Retinal pigment epithelial cell (primary cell): ENCODE results near the gene BORCS5.

ENCODE experiments used
- DNase-seq: peaks from one replicate; pipeline ENCODE4 v3.0.0-alpha.2; 2010; ENCODE audit warnings: low read depth
- H3K4me3 ChIP-seq: 2 replicates; pipeline ENCODE4 v1.5.1; 2011; ENCODE audit warnings: mild to moderate bottlenecking, low read length, control low read depth, moderate library complexity
- TF ChIP-seq, protein P1 (sequence below): conservative IDR thresholded peaks from 2 replicates; pipeline ENCODE4 v1.5.1; 2011; ENCODE audit warnings: low read depth, low read length, control low read depth, inconsistent platforms

Gene BORCS5

DNA sequence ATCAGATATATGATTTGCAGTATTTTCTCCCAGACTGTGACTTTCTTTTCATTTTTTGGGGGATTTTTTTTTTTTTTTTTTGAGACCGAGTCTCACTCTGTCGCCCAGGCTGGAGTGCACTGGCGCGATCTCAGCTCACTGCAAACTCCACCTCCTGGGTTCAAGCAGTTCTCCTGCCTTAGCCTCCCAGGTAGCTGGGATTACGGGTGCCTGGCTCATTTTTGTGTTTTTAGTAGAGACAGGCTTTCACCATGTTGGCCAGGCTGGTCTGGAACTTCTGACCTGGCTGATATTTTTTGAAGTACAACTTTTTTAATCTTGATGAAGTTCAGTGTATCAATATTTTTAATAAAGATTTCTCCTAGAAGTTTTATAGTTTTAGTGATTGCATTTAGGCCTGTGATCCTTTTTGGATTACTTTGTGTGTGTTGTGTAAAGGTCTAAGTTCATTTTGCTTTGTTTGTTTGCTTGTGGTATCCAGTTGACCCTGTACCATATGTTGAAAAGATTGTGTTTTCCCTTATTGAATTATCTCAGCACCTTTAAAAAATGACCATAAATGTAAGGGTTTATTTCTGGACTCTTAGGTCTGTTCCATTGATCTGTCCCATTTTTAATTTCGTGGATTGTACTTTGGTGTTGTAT, 24.2 kb downstream of the BORCS5 start:
- no peak overlapping the region for H3K4me3 ChIP-seq
- TF ChIP-seq, protein P1, sequence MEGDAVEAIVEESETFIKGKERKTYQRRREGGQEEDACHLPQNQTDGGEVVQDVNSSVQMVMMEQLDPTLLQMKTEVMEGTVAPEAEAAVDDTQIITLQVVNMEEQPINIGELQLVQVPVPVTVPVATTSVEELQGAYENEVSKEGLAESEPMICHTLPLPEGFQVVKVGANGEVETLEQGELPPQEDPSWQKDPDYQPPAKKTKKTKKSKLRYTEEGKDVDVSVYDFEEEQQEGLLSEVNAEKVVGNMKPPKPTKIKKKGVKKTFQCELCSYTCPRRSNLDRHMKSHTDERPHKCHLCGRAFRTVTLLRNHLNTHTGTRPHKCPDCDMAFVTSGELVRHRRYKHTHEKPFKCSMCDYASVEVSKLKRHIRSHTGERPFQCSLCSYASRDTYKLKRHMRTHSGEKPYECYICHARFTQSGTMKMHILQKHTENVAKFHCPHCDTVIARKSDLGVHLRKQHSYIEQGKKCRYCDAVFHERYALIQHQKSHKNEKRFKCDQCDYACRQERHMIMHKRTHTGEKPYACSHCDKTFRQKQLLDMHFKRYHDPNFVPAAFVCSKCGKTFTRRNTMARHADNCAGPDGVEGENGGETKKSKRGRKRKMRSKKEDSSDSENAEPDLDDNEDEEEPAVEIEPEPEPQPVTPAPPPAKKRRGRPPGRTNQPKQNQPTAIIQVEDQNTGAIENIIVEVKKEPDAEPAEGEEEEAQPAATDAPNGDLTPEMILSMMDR = no peak
- DNase-seq = no peak

DNA sequence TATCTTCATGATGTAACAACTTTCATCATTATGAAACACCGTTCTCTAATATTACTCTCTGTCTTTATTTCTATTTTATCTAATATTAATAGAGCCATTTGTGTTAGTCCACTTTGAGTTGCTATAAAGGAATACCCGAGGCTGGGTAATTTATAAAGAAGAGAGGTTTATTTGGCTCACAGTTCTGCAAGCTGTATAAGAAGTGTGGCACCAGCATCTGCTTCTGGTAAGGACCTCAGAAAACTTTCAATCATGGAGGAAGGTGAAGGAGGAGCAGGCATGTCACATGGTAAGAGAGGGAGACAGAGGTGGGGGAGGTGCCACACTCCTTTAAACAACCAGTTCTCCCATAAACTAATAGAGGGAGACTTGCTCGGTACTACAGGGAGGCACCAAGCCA, 25.1 kb downstream of the BORCS5 start:
- no peak for DNase-seq
- no peak overlapping the region for H3K4me3 ChIP-seq
- TF ChIP-seq, protein P1 = no peak

- TF ChIP-seq, protein P1 = no peak
- H3K4me3 ChIP-seq = no peak overlapping the region
These were observed 27.9 kb downstream of the BORCS5 start for GRCh38 chr12:12384571-12385340.

GRCh38 chr12:12387501-12387900, 30.6 kb downstream of the BORCS5 start:
- peak; percentile 56 for DNase-seq
- no peak overlapping the region for H3K4me3 ChIP-seq
- TF ChIP-seq, protein P1 = no peak

More at GRCh38 chr12:12384571-12385340, 27.9 kb downstream of the BORCS5 start:
- DNase-seq = no peak

DNA sequence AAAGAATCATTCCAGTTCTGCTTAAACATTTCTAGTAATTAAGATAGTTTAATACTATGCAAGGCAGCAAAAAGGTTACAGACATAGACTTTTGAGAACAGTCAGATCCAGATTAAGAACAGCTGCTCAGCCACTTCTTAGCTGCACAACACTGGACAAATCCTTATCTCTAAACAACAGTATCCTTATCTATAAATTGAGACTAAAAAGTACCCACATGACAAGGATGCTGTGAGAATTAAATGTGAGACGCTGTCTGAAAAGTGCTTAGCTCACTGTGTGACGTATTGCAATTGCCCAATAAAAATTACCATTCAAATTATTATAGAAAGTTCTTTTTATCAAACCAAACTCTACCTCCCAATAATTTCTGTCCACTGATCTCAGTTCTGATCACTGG, 35.5 kb downstream of the BORCS5 start:
- no peak overlapping the region for H3K4me3 ChIP-seq
- TF ChIP-seq, protein P1 = no peak

DNA sequence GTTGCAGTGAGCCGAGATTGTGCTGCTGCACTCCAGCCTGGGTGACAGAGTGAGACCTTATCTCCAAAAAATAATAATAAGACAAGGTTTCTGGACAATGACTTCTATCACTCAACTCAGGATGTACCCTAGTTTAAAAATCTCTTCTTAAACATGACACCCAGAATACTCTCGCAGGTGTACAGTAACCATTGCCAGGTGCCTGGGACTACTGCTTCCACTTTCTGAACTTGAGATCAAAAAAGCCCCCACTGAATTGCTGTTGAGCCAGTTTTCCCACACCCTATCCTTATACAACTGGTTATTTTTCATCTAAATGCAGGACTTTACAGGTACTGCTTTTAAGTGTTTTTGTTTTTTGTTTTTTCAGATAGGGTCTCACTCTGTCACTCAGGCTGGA, 36.3 kb downstream of the BORCS5 start:
- TF ChIP-seq, protein P1 = no peak
- no peak for DNase-seq
- H3K4me3 ChIP-seq = no peak overlapping the region

More for the DNA sequence above, 35.5 kb downstream of the BORCS5 start:
- DNase-seq = peak; percentile 39

DNA sequence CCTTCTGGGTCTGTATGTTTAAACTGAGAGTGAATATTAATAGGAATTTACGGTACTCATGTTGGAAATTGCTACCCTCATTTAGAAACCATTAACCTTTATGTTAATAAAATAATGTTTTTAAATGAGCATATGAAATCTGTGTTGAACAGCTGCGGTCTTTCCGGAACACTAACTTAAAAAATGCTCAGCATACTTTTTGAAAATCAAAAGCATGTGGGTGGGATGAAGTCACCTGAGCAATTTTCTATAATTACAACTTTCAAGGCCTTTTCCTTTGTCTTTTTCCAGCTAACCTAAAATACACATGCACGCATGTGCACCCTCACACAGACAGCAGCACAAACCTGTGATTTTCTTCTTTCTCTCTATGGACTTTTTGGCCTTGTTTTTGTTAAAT, 39.8 kb downstream of the BORCS5 start:
- no peak for DNase-seq
- no peak overlapping the region for H3K4me3 ChIP-seq
- TF ChIP-seq, protein P1 = no peak
